Astrocyte of the spinal cord (primary cell): ENCODE measurements around the gene CCDC110.

ENCODE experiments used
- DNase-seq: peaks from one replicate; pipeline ENCODE4 v3.0.0; 2011; ENCODE audit warnings: low read depth, low spot score
- H3K4me3 ChIP-seq: 2 replicates; pipeline ENCODE4 v1.5.1; 2011; ENCODE audit warnings: low read depth, mild to moderate bottlenecking, low read length, moderate library complexity
- CTCF ChIP-seq: IDR thresholded peaks from 2 replicates; pipeline ENCODE4 v1.5.1; 2012; ENCODE audit warnings: low read depth, mild to moderate bottlenecking, low read length, inconsistent platforms
- in situ Hi-C: cut with HindIII; loops from 2 replicates; pipeline ENCODE4 v1.10.0; 2017; ENCODE audit warnings: low sequenced_read_pairs

CCDC110 gene

GRCh38 chr4:185426960-185427688, 44.4 kb downstream of the CCDC110 start:
- no peak for DNase-seq

GRCh38 chr4:185425647-185426352, 45.7 kb downstream of the CCDC110 start, which contains the start of gene UFSP2:
UFSP2 (minus strand) TSS chr4:185425964; CDS start chr4:185425868, 96 bp downstream.
- DNase-seq, result peak; percentile 93
- TF ChIP-seq CTCF, result no peak
- in situ Hi-C loops, result no loop called here
- H3K4me3 ChIP-seq, result peak within 1 kb of the TSS; percentile 85

More at GRCh38 chr4:185426960-185427688, 44.4 kb downstream of the CCDC110 start:
- H3K4me3 ChIP-seq, result no peak overlapping the region
- no peak for TF ChIP-seq CTCF
- in situ Hi-C loops, result no loop called here

GRCh38 chr4:185424905-185425646, 46.5 kb downstream of the CCDC110 start:
- peak overlapping the region; percentile 85 for H3K4me3 ChIP-seq
- in situ Hi-C loops, result no loop called here
- DNase-seq, result no peak
- TF ChIP-seq CTCF, result no peak

GRCh38 chr4:185421366-185422124, 50.0 kb downstream of the CCDC110 start:
- peak; percentile 62 for DNase-seq
- in situ Hi-C loops, result no loop called here

GRCh38 chr4:185416955-185417354, 54.6 kb downstream of the CCDC110 start:
- DNase-seq, result no peak
- no peak for TF ChIP-seq CTCF
- no peak overlapping the region for H3K4me3 ChIP-seq
- in situ Hi-C loops, result no loop called here

More at GRCh38 chr4:185421366-185422124, 50.0 kb downstream of the CCDC110 start:
- no peak for TF ChIP-seq CTCF
- no peak overlapping the region for H3K4me3 ChIP-seq

GRCh38 chr4:185412412-185412811, 59.1 kb downstream of the CCDC110 start:
- no peak for TF ChIP-seq CTCF
- no peak for DNase-seq
- H3K4me3 ChIP-seq, result no peak overlapping the region
- in situ Hi-C loops, result no loop called here
